ENCODE data around the gene PLA2G4B. TPM values are rescaled to one million over a fixed set of nuclear protein-coding genes. Genes with fewer than 3 reads are reported as not detected.

PLA2G4B gene
- total RNA-seq, 1 experiment from 2014 or later, result 11.0 TPM

GRCh38 chr15:41890050-41890690 lies 51.5 kb downstream of the PLA2G4B start (continued):
- no peak for TF ChIP-seq E2F4 (CRISPR knock-in tag; IDR thresholded peaks at IDR 0.05; ENCODE audit: borderline replicate concordance, low read depth)
- TF ChIP-seq ZNF263 (CRISPR knock-in tag; IDR thresholded peaks at IDR 0.05; ENCODE audit: low read depth), result no peak
- no peak for TF ChIP-seq CREB1 (CRISPR knock-in tag; IDR thresholded peaks at IDR 0.05)
- no peak for TF ChIP-seq GABPB1 (CRISPR knock-in tag; IDR thresholded peaks at IDR 0.05)
- no peak for TF ChIP-seq SP1 (CRISPR knock-in tag; conservative IDR thresholded peaks at IDR 0.05)
- TF ChIP-seq NR1H2 (CRISPR knock-in tag; IDR thresholded peaks at IDR 0.05), result no peak

GRCh38 chr15:41891226-41891625 lies 52.6 kb downstream of the PLA2G4B start:
- H3K4me3 Mint-ChIP-seq, result no peak overlapping the region
- TF ChIP-seq SOX15 (CRISPR knock-in tag; IDR thresholded peaks at IDR 0.05) (no peak), CDX4 (CRISPR knock-in tag; IDR thresholded peaks at IDR 0.05; ENCODE audit: borderline replicate concordance) (no peak), ATF1 (CRISPR knock-in tag; IDR thresholded peaks at IDR 0.05) (no peak), NFYB (CRISPR knock-in tag; conservative IDR thresholded peaks at IDR 0.05; ENCODE audit: low read depth) (no peak), MXD4 (CRISPR knock-in tag; IDR thresholded peaks at IDR 0.05; ENCODE audit: borderline replicate concordance) (no peak), ZNF138 (CRISPR knock-in tag; conservative IDR thresholded peaks at IDR 0.05) (no peak), ZNF232 (CRISPR knock-in tag; IDR thresholded peaks at IDR 0.05) (no peak), SMAD4 (CRISPR knock-in tag; IDR thresholded peaks at IDR 0.05) (no peak), ESRRA (CRISPR knock-in tag; IDR thresholded peaks at IDR 0.05; ENCODE audit: borderline replicate concordance) (no peak), ERG (CRISPR knock-in tag; IDR thresholded peaks at IDR 0.05) (no peak), HMGXB4 (CRISPR knock-in tag; IDR thresholded peaks at IDR 0.05) (no peak), USF2 (CRISPR knock-in tag; IDR thresholded peaks at IDR 0.05) (no peak), ATF3 (CRISPR knock-in tag; conservative IDR thresholded peaks at IDR 0.05) (no peak)
- CTCF ChIA-PET, result interaction anchor here (3.9 kb wide), 1 partner anchor 13 kb away, joined by 27 read pairs; no protein-coding TSS in a partner anchor
- ATAC-seq (no peak), DNase-seq (ENCODE audit: low spot score) (no peak)
- no peak overlapping the region for H3K27ac Mint-ChIP-seq
- no peaks in the 10 kb centered on the region for H3K36me3 Mint-ChIP-seq
- H3K27me3 Mint-ChIP-seq (ENCODE audit: low read depth), result no peaks in the 10 kb centered on the region
- H3K4me1 Mint-ChIP-seq, result no peaks in the 10 kb centered on the region
- POLR2A ChIA-PET, result no interaction called here
- 0 out of 2 replicates have a peak, but pooled peaks cover 3% of the 10 kb centered on the region for H3K9me3 Mint-ChIP-seq
